Limb (tissue), 2 donors: ENCODE results near the gene SAP130.

Source experiments
- DNase-seq, 2 donors: peaks; one replicate each; pipeline ENCODE4 v3.0.0-alpha.2; 2016; ENCODE audit errors: extremely low spot score in 2 of 2

Gene SAP130

DNA sequence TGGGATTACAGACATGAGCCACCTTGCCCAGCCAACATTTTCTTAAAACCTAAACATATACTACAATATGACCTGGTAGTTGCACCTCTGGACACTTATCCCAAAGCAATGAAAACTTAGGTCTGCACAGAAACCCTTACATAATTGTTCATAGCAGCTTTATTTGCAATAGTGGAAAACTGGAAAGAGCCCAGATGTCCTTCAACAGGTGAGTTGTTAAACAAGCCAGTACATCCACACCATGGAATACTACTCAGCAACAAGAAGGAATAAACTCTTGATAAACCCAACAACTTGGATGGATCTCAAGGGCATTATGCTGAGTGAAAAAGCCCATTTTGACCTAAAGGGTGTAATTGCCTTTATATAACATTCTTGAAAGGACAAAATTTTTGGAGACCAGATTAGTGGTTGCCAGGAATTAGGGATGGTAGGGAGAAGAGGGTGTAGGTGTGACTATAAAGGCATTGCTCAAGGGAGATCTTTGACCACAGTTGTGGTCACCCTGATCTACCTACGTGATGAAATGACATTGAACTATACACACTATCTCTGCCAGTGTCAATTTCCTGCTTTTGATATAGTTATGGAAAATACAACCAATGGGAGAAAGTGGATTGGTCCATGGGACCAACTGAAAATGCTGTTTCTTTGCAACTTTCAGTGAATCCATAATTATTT, 130.2 kb downstream of the SAP130 start:
- DNase-seq: no peak

- DNase-seq: no peak
These were observed 134.4 kb downstream of the SAP130 start for GRCh38 chr2:127893494-127893893.

DNA sequence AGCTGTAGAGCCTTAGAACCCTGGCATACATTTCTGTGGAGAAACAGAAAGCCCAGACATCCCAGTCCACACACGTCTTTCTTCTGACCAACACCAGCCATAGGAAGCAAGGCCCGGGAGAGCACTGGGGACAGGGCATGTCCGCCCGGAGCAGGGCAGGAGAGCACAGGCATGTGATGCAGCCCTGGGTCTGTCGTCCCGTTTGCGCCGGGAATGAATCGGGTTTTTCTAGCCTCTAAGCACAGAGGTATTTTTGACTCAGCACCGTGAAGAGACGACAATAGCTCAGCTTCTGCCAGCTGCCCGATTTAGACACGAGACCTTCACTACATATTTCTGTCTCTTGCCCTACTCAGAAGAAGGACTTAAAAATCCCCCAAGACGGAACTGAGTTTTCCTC, 134.8 kb downstream of the SAP130 start:
- DNase-seq: no peak

- DNase-seq: no peak
These were observed 136.0 kb downstream of the SAP130 start for GRCh38 chr2:127891811-127892210.
